GM19468 (cell line): Measurements from ENCODE around the gene MID2.
A peak's percentile ranks its signal among the peaks of the same experiment; 100 is the strongest.
"Not testable (repeated sequence)": the region's sequence is repeated elsewhere in the genome, so short reads cannot be mapped to it uniquely, and the experiment has no call there.

Source experiments
- ATAC-seq: cut with Tn5 transposase; IDR thresholded peaks from one replicate; pipeline ENCODE4 v1.9.1; 2021; ENCODE audit warnings: mild to moderate bottlenecking, moderate library complexity, moderate number of reproducible peaks; ENCODE audit not compliant: unreplicated experiment; ENCODE audit errors: extremely low read depth

The MID2 gene, protein sequence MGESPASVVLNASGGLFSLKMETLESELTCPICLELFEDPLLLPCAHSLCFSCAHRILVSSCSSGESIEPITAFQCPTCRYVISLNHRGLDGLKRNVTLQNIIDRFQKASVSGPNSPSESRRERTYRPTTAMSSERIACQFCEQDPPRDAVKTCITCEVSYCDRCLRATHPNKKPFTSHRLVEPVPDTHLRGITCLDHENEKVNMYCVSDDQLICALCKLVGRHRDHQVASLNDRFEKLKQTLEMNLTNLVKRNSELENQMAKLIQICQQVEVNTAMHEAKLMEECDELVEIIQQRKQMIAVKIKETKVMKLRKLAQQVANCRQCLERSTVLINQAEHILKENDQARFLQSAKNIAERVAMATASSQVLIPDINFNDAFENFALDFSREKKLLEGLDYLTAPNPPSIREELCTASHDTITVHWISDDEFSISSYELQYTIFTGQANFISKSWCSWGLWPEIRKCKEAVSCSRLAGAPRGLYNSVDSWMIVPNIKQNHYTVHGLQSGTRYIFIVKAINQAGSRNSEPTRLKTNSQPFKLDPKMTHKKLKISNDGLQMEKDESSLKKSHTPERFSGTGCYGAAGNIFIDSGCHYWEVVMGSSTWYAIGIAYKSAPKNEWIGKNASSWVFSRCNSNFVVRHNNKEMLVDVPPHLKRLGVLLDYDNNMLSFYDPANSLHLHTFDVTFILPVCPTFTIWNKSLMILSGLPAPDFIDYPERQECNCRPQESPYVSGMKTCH

GRCh38 chrX:107825698-107826237, at the start of gene MID2:
MID2 (plus strand) TSS chrX:107825866; CDS start chrX:107826427, 561 bp downstream.
- no peak for ATAC-seq

DNA sequence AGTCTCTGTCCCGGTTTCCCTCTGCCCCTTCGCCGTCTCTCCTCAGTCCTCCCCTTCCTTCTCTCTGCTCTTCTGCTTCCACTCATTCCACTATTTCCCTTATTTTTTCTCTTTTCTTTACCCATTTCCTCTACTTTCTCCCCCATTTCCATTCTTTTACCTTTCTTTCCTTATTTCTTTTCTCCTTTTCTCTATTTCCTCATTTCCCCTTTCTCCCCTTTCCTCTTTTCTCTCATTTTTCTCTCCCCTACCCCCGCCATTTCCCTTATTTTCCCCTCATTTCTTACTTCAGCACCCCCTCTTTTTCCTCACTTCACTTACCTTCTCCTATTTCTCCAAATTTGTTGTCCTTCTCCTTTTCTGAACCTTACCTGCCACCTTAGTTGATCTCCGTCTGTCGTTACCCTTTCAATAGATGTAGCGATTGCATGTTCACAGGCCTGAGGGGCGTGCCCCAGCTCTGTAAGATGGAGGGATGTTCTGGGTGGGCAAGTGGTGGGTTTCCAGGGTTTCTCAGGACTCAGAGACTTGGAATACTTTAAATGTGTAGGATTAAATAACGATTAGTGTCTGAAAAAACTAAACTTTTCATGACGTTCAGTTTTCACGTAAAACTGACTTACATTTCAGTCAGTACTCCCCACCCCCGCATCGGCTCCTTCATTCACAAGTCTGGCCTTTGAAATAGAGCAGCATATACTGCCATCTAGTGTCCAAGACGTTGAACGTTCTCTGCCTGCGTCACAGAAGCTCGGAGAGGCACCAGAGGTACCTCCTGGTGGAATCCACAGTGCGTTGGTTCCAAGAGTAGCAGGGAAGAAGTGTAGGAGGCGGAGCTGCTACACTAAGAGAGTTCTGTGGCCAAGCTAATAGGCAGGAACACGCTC, 48.8 kb upstream of the MID2 start:
- ATAC-seq = peak; percentile 86

- ATAC-seq = no peak
Observed at GRCh38 chrX:107777536-107777832, 48.2 kb upstream of the MID2 start, which contains the start of gene NCBP2L. NCBP2L (plus strand) TSS chrX:107777733; CDS start chrX:107794221, 16,488 bp downstream.

- ATAC-seq = no peak
Observed at GRCh38 chrX:107780525-107780924, 45.1 kb upstream of the MID2 start.

DNA sequence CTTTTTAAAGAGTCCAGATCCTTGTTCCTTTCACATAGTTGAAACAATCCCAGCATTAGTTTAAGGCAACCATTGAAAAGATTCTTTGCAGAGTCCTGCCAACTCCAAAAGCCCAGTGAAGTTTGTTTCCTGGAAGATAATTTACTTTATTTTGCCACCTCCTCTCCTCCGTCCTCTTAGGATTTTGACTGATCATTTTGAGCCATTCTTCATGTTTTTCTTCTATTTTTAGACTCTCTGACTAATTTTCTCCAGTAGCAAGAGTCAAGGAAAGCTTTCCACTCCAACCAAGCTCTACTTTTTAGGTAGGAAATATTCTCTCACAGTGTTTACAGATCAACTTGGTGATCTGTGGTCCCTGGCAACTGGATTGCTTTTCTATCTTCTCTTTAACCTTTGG, 37.8 kb upstream of the MID2 start:
- ATAC-seq = no peak

DNA sequence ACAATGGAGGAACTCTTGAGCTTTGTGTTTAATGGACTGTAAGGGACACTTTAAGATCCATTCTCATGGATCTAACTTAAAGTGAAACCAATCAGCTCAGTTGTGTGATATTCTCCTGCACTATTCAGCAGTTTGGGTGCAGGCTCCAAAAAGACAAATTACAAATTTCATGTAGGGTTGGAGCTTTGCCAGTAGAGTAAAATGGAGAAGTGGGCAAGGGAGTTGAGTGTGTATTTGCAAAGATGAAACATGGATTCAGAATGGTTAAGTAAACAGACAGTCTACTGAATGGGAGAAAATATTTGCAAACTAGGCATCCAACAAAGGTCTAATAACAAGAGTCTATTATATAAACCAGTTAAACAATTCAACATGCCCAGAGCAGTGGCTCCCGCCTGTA, 21.2 kb upstream of the MID2 start:
- ATAC-seq = no peak

GRCh38 chrX:107805179-107805578, 20.5 kb upstream of the MID2 start:
- no peak for ATAC-seq

DNA sequence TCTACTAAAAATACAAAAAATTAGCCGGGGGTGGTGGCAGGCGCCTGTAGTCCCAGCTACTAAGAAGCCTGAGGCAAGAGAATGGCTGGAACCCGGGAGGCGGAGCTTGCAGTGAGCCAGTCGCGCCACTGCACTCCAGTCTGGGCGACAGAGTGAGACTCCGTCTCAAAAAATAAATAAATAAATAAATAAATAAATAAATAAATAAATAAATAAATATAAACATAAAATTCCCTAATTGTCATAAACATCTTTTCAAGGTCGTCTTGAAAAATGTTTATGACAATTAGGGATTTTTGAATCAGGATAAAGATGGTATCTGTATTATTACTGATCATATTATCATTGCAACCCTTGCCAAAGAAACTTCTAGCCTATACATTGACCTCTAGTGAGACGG, 15.6 kb upstream of the MID2 start:
- not testable (repeated sequence) for ATAC-seq

GRCh38 chrX:107818900-107819521, 6.7 kb upstream of the MID2 start:
- no peak for ATAC-seq

GRCh38 chrX:107823042-107823441, 2.6 kb upstream of the MID2 start:
- no peak for ATAC-seq

- ATAC-seq = no peak
Observed at GRCh38 chrX:107823456-107823855, 2.2 kb upstream of the MID2 start.

- ATAC-seq = no peak
Observed at GRCh38 chrX:107826238-107827029, 768 bp downstream of the MID2 start.

DNA sequence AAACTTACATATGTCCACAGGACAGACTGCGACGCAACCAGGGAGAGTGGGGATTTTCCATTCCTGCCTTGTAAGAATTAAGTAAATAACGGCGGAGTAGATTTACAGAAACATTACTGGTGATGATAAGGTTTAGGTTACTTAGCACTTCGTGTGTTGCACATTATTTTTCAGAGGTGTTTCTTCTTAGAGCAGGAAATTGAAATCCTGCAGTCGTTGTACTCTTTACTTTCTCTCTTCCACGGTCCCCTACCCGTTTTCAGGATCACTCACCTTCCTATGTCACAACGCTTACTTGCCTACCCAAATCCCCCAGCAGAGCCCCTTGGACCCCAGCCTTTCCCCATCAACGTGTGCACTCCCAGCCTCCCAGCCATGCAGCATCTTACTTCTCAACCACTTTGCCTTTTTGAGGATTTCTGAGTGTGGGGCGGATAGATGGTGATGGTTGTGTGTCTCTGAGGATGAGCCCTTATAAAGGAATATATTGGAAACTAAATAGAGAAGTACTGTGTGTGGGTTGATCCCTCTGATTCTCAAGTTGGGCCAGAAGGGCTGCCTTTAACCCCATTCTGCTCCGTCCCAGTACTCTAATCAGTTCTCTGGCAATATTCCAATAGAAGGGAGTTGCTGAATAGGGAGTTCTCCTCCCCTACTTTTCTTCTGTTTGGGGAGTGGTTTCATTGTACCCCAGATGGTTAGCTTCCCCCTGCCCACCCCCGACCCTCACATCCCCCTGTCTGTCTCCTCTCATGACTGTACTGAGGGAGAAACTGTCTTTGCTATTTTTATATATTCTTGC, 1.6 kb downstream of the MID2 start:
- ATAC-seq = no peak

- no peak for ATAC-seq
Observed at GRCh38 chrX:107827852-107828251, 2.2 kb downstream of the MID2 start.

- no peak for ATAC-seq
Observed at GRCh38 chrX:107829878-107830277, 4.2 kb downstream of the MID2 start.

GRCh38 chrX:107831071-107831730, 5.5 kb downstream of the MID2 start:
- ATAC-seq = no peak

DNA sequence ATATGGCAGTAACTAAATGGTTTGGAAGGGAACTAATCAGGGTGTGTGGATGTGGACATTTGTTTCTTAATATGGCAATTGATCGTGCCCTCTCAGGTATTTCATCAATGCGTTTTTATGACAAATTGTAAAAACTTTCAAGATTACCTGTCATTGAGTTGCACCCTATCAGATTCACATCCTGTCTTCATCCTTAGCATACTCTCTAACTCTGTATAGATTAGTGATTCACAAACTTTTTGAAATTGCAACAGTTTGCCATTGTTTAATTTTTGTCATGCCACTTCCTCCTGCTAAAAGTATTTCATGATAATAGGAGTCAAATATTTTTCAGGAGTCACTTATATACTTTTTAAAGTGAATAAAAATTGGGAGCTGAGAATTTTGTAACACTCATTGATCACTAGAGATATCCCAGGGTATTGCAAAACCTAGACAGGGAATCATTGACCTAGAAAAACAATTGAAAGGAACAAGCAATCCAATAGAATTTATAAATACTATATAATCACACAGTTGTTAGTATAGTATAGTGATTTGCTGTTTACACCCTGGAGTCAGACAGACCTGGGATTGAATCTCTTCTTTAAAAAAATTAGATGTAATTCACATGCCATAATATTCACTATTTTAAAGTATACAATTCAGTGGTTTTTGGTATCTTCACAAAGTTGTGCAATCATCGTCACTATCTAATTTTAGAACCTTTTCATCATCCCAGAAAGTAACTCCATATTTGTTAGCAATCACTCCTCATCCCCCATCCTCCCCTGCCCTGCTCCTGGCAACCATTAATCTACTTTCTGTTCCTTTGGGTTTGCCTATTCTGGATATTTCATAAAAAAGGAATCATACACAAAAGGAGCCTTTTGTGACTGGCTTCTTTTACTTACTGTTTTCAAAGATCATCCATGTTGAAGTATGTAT, 8.9 kb downstream of the MID2 start:
- ATAC-seq = no peak
